DMS153 treated with DMSO at 0.1 percent for 48 hours (cell line): ENCODE results near the gene KIAA0040.
A peak's percentile ranks its signal among the peaks of the same experiment; 100 is the strongest.

Source experiments
- DNase-seq: peaks from one replicate; lab custom pipeline; 2025; ENCODE audit not compliant: unreplicated experiment; lab: John Stamatoyannopoulos, UW

KIAA0040 gene

DNA sequence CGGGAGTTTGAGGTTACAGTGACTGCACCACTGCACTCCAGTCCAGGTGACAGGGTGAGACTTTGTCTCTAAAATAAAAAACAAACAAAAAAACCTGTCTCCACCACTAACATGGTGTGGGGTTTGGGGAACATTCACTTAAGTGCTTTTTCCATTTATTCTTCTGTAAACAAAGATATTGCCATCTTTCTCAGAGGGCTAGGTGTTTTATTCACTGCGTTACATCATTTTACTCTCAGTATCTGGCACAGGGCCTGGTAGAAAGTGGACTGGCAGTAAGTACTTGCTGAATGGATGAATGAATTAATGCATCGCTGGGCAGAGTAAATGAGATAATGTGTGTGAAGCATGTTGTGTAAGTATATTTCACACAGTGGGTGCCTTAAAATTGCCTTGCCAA, 20.1 kb downstream of the KIAA0040 start:
- DNase-seq: peak; percentile 66

DNA sequence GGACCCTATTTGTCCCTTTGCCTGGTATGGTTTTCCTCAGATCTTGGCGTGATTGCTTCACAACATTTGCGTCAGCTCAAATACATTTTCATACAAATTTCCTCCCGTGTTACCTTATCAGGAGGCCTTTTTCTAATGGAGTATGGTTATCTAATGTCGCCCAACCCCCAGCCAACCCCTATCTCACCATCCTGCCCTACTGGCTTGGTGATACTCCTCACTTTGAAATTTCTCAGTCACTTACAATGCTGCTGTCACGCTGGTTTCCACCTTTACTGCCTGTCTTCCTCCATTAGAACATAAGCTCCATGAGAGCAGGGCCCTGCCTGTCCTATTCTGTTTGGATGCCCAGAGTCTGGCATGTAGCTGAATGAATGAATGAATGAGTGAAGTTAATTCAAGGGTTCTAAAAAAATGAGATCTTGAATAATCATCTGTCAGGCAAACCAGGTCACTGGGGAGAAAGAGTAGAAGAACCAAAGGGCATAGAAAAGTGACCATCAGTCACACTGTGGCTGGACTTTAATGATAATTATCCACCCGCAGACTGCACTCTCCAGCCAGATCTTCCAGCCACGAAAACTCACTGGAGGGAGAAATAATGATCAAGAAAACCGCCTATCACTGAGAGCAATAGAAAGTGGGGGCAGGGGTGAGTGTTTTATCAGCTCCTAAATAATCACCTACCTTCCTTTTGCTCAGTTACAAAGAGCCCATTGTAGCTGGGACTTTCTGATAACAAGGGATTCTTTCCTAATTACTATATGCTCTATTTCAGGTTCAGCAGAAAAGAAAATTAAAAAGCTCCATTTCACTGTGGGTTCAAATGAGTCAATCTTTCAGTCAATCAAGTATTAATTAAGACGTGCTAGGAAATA, 21.3 kb downstream of the KIAA0040 start:
- no peak for DNase-seq

DNA sequence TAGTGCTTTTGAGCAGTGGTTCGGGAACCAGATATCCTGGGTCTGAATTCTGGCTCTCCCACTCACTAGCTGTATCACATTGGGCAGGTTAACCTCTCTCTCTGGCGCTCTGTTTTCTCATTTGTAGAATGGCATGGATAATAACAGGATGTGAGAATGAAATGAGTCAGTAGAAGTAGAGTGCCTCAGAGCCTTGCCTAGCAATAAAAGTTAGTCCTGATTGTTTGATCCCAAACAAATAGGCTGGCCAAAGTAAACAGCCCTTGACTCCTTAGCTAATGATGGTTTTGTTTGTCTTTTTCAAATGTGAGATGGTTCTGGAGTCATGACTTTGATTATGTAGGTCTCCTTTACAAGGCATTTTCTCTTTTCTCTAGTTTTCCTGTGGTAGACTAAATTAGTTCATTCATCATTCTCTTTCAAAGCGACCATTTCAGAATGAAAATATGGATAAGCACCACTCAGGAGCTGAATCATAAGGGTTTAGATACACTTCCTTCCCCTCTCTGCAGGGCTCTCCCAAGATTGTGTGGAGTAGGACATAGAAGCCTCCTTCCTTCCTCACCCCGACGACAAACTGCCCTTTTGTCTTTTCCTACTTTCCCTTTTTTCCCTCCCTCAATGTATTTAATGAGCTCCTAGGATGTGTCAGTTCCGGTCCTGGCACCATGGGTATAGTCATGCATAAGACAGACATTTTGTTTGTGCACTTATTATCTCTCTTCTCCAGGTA, 23.1 kb downstream of the KIAA0040 start:
- peak; percentile 94 for DNase-seq

DNA sequence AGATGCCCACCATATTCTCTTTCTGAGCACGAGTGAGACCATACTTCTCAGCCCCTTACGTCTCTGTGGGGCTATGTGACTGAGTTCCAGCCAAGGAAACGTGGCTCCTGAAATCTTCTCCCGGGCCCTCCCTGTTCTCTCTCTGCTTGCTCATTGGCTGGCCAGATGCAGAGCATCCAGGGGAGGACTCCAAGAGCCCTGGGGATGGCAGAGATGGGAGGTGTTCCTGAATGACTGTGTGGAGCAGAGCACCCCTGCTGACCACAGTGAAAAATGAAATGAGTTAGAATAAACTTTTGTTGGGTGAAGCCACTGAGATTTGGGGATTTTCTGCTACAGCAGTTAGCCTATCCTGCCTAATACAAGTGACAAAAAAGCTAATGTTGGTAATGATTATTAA, 23.8 kb downstream of the KIAA0040 start:
- no peak for DNase-seq

DNA sequence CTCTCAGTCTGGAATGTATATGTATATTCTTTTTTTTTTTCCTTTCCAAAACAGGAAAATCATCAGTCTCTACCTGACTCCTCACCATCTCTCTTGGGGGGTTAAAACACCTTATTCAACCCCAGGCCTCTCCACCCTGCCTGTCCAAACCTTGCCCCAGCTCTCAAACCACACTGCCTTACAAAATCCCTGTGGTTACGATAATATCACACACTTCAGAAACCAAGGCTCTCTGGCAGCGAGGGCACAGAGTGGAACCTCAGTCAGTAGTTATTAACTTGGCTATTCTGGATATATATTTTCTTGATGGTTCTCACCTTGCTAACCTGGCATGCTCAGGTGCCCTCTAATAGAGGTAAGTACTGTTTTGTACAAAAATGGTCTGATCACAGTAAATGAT, 24.7 kb downstream of the KIAA0040 start:
- no peak for DNase-seq

DNA sequence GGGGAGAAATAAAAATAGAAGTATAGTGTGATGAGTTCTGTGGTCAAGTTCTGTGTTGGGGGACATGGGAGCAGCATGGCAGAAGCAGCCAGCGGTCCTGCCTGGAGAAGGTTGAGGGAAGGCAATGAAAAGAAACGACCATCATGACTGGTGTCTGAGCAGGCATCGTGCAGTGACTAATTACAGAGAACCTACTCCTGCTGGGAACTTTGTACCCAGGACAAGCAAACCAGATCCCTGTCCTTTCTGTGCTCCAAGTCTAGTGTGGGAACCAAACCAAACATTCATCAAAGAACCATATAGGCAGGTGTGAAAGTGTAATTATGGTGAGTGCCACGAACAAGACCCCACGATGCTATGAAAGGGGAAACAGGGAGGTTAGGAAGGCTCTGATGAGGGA, 25.8 kb downstream of the KIAA0040 start:
- no peak for DNase-seq

DNA sequence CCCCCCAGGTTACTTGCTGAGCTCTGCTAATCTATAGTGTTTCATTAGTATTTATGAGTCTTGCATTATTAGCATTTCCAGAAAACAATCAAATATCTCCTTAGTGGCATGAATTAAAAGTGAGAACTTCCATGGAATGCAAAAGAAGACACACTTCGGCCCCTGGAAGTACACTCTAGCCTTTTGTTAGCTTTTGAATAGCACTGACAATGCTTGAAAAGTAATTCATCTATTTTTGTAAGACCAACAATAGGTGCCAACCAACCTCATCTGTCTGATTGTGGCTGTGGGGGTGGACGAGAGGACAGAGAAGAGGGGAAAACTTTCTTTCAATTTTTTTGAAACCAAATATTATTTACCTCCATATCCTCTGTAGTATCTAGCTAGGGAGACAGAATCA, 27.8 kb downstream of the KIAA0040 start:
- DNase-seq: no peak

DNA sequence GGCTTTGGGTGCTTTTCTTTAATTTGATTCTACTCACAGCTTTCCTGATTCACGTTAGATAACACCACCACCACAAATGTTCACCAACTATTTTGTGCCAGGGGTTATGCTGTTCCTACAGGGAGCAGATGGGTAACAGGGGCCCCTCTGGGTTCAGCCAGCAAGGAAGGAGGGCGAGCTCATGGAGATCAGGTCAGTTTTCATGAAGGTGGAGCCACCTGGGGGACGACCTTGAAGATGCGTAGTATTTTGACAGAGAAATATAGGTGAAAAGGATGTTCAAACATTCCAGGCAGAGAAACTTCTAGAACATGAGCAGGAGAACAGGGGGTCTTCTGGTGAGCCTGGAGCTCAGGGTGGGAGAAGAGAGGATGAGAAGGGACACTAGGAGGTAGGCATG, 28.9 kb downstream of the KIAA0040 start:
- no peak for DNase-seq

DNA sequence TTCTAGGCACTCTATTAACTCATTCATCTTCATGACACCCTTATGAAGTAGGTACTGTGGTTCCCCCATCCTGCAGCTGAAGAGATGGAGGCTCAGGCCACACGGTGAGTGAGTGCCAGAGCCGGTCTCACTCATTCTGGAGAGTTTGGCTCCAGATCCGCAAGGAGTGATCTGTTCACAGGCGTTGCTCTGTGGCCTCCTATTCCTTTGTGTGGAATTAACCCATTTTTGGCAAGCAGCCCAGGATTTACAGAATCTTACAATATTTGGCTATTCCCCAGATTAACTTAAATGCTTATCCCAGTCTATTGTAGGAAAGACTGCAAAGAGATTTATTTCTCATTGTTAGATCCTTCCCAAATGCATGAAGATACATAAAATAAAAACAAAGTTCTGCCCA, 29.6 kb downstream of the KIAA0040 start:
- no peak for DNase-seq

DNA sequence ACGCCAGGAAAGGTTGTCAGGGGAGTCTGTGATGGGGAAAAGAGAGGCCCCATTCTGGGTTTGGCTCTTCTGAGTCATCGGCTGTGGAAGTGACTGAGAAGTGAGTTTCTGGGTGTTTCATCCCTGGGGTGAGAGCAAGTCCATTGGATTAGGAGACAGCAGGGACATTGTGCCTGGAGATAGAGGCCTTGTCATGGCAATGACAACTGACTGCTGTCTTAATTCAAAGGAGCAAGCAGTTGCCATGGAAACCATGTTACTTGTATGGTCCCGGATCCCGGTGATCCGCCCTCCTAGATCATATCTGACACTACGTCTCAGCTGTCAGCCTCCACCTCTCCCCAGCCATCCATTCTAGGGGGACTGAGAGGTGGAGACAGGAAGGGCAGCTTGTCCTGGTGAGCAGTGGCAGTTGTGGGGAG, 34.4 kb downstream of the KIAA0040 start:
- no peak for DNase-seq

DNA sequence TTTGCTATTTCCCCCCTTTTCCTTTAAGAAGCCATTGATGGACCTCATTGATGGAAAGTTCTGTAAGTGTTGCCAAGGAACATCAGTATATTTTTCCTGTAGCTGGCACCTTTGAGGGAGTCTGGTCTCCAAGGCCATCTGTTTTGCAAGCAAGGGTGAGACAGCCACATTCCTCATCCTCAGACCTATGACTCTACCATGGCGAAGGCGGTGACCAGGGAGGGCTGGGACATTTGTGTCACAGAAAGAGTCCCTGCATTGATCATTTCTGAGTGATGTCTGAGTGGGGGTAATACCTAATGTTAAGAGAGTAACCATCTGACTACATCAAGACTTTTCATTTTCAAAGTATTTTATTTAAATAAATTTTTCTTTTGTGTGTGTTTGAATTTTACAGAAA, 35.4 kb downstream of the KIAA0040 start:
- DNase-seq: no peak

DNA sequence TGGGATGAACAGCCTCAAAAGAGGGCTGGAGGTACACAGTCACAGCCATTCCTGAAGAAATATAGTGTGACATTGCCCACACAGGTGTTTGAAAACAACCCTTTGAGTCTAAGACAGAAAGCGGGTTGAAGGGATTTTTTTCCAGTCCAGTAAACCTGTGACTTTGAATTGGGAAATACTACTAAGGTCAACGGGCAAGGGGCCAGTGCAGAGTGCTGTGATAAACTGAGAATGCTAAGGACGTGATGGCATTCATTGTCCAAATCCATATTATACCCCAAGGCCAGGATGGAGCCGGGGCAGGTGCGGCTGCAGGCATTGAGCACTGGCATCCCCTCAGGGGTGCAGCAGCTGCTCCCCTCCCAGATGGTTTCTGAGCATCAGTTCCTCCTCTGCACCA, 36.6 kb downstream of the KIAA0040 start:
- DNase-seq: no peak

DNA sequence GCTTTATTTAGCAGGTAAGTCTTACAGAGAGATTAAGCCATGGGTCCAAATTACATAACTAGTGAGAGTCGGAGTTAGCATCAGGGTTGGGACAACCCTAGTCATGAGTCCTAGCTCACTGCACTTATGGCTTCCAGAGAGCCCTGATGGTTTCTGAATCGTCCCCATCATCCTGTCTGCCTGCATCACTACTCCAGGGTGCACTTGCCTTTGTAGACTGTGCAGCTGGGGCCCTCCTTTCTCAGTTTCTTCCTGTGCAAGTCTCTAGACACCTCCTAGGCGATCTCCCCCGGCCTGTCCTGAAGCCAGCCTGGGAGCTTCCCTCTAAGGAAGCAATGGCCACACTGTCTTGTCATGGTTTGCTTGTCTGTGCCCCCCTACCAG, 37.1 kb downstream of the KIAA0040 start:
- DNase-seq: no peak

DNA sequence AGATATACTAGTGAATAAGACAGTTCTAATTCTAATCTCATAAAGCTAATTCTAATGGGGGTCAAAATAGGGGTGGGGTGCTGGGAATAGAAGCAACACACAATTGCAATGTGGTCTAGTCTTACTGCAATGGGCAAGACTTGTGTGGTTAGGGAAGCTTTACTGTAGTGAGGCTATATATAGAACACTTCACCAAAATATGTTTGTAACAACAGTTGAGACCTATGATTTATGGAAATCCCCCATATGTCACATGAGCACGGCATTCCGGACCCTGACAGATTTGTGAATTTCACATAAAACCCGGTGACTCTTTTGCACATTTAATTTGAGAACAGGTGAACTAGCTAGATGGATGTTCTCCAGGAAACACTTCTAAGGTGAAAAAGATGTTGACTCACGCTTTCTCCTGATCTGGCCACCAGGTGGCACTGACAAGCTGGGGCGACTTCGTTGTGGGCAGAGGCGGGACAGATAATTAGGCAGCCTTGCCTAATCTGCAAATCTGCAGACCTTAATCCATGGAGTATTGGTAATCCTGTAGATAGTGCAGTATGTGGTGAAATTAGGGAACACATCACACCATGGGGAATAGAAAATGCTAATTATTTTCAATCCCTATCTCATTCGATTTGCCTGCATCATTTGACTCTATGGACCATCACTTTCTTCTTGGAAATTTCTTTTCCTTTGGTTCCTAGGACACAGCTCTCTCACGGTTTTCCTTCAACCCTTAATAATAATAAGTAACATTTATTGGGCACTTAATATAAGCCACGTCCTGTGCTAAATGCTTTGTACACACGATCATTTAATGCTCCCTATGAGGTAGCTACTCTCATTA, 37.7 kb downstream of the KIAA0040 start:
- peak; percentile 77 for DNase-seq

DNA sequence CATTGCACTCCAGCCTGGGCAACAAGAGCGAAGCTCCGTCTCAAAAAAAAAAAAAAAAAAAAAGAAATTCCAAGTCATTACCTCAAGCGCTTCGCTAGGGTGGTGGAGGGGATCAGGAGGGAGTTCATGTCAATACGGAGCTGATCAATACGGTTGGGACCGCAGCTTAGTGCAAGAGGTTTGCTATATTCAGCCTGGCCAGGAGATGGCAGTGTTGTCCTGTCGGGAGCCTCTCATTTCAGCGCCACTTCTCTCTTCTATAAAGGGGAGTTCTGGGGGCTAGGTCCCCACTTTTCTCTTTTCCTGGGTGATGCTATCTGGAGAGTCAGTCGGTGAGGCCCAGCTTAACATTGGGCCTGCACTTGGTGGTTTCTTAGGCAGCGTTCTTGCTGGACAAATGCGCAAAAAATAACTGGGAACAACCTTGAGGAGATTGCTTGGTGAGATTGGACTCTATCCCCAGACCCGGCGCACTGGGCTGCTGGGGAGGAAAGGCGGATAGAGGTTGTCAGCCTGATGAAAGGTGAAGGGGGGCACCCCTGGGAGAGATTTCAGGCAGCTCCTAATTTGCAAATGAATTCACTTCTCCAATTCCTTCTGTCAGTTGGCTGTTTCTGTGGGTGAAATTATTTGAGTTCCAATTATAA, 40.4 kb downstream of the KIAA0040 start:
- peak; percentile 64 for DNase-seq

DNA sequence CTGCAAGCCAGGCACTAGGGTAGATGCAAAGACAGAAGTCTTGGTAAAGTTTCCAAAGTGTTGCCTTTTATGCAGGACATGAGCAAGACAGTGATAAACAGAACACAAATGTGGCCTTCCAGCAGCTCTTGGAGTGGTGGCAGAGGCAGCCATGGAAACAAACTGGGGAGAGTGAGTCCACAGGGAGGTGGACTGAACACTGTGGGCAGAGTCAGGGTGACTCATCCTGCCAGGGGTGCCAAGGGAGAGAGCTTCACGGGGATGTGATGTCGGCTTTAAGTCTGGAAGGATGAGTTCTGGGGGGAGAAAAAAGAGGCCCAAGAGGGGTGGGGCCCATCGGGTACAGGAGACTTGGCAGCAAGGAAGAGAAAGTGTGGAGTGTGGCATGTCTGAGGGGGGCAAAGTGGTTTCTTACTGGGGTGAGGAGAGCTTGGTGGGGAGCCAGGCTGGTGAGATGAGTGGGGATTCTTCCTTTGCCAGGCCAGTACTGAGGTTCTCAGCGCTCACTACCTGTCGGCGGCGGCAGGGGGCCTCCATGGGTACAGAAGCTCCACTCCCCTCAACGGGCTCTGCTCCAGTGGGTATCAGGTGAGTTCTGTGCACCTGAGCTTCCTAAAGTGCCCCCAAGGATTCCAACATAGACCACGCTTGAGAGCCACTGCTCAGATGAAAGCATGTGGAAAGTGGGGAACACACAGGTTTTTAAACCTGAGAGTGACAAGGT, 41.8 kb downstream of the KIAA0040 start:
- no peak for DNase-seq

DNA sequence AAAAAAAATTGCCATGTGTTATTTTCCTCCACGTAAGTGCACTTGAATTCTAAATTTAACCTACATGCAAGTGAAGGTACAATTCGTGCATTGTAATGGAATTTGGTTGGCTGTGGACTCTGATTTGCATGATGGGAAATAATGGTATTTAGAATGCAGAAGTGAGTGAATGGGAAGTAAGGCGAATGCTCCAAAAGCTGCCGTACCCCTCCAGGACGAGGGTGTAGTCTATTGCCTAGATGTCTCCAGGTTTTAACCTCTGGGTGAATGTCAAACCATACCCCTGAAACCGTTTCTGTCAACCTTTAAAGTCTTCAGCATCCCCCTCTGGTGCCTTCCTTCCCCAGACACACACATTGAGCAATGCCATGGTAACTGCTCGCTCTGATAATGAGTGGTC, 44.5 kb downstream of the KIAA0040 start:
- no peak for DNase-seq

DNA sequence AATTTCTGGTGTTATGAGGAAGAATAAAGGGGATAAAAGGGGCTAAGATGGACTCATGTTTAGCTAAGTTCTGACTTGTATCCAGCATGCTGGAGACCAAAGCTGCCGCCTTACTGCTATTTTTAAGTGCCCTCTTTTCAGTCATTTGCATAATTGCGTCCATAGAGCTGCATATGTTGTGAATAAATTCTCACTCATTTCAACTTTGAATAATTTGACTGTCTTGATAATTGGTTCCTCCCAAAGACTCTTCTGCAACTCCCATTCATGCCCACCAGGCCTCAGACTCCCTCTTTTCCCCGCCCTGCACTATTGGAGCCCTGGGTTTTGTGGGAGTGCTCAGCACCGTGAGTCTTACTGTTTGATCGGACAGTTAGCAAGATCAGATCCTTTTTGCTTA, 45.0 kb downstream of the KIAA0040 start:
- no peak for DNase-seq

DNA sequence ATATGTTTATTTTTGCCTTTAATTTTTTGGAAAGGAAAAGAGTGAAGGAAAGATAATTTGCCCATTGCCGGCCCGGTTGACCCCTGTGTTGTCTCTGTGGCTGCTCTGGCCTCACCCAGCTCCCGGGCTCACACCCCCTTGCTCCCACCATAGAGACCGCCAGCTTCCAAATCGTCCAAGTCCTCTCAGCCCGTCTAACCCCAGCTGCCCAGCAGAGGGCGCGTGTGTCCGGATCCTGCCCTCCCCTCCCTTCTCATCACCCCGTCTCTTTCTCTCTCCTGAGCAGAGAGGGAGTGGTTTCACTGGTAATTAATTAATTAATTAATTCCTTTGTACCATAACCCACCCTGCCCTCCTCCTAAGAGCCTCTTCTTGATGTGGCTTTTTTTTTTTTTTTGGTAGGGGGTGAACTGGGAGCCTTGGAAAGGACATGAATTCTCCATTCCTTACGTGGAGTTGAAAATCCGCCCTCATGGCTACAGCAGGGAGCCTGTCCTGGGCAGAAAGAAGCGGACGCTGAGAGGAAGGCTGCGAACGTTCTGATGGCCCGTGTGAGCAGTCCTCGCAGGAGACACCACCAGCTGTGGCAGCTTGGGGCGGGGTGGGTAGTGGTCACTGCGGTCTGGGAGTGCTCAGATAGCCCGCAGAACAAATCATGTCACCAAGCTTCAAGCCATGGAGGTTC, 45.9 kb downstream of the KIAA0040 start:
- DNase-seq: peak; percentile 57
